ENCODE measurements around the gene DDX24. TPM values are rescaled to one million over a fixed set of nuclear protein-coding genes. Genes with fewer than 3 reads are reported as not detected.

The DDX24 gene
- total RNA-seq, 4 donors from 2014 or later, result 107 to 134 (median 108) TPM

GRCh38 chr14:94058674-94059138, 22.3 kb downstream of the DDX24 start:
- Histone ChIP-seq H3K36me3 (peaks cover 88% of the 10 kb centered on the region), H3K4me1 (peaks cover 7% of the 10 kb centered on the region), H3K9me3 (no peaks in the 10 kb centered on the region), H3K27ac (no peak overlapping the region), H3K4me3 (no peak overlapping the region), H3K27me3 (no peaks in the 10 kb centered on the region)
- TF ChIP-seq EP300 (IDR thresholded peaks at IDR 0.05) (no peak), CTCF (IDR thresholded peaks at IDR 0.05) (no peak), POLR2AphosphoS5 (IDR thresholded peaks at IDR 0.05) (no peak), POLR2A (IDR thresholded peaks at IDR 0.05) (no peak)
- 89% methylated on average over 5 of the region's 5 CpGs for WGBS
- no peak for DNase-seq (ENCODE audit: low spot score in 2 of 2)

- H3K27me3 ChIP-seq, result no peaks in the 10 kb centered on the region
- H3K9me3 ChIP-seq, result no peaks in the 10 kb centered on the region
- H3K4me1 ChIP-seq, result peaks cover 7% of the 10 kb centered on the region
- WGBS, result 76% methylated on average over 1 of the region's 1 CpG
- H3K36me3 ChIP-seq, result peaks cover 93% of the 10 kb centered on the region
- no peak for DNase-seq (ENCODE audit: low spot score in 2 of 2)
- H3K27ac ChIP-seq, result no peak overlapping the region
- H3K4me3 ChIP-seq, result no peak overlapping the region
- TF ChIP-seq EP300 (IDR thresholded peaks at IDR 0.05), result no peak
- no peak for TF ChIP-seq POLR2A (IDR thresholded peaks at IDR 0.05)
- TF ChIP-seq CTCF (IDR thresholded peaks at IDR 0.05), result no peak
- TF ChIP-seq POLR2AphosphoS5 (IDR thresholded peaks at IDR 0.05), result no peak
These were observed 22.8 kb downstream of the DDX24 start for GRCh38 chr14:94058128-94058673.

- Histone ChIP-seq H3K27me3 (no peaks in the 10 kb centered on the region), H3K4me1 (no peaks in the 10 kb centered on the region), H3K9me3 (no peaks in the 10 kb centered on the region), H3K36me3 (peaks cover 99% of the 10 kb centered on the region), H3K27ac (no peak overlapping the region), H3K4me3 (no peak overlapping the region)
- WGBS, result 82% methylated on average over 6 of the region's 6 CpGs
- TF ChIP-seq CTCF (IDR thresholded peaks at IDR 0.05) (no peak), POLR2A (IDR thresholded peaks at IDR 0.05) (no peak), EP300 (IDR thresholded peaks at IDR 0.05) (no peak), POLR2AphosphoS5 (IDR thresholded peaks at IDR 0.05) (no peak)
- peak in 1 of 2 donors; percentile 24 for DNase-seq (ENCODE audit: low spot score in 2 of 2)
These were observed 24.3 kb downstream of the DDX24 start for GRCh38 chr14:94056579-94057308.

- no peaks in the 10 kb centered on the region for H3K4me1 ChIP-seq
- no peaks in the 10 kb centered on the region for H3K9me3 ChIP-seq
- H3K27me3 ChIP-seq, result no peaks in the 10 kb centered on the region
- peak in 1 of 2 donors; percentile 21 for DNase-seq (ENCODE audit: low spot score in 2 of 2)
- H3K4me3 ChIP-seq, result no peak overlapping the region
- no peak overlapping the region for H3K27ac ChIP-seq
- H3K36me3 ChIP-seq, result peaks cover 99% of the 10 kb centered on the region
- TF ChIP-seq CTCF (IDR thresholded peaks at IDR 0.05), result no peak
- no peak for TF ChIP-seq EP300 (IDR thresholded peaks at IDR 0.05)
- no peak for TF ChIP-seq POLR2AphosphoS5 (IDR thresholded peaks at IDR 0.05)
- TF ChIP-seq POLR2A (IDR thresholded peaks at IDR 0.05), result no peak
- 92% methylated on average over 7 of the region's 7 CpGs for WGBS
These were observed 26.1 kb downstream of the DDX24 start for GRCh38 chr14:94054936-94055335.

GRCh38 chr14:94054401-94054800, 26.6 kb downstream of the DDX24 start:
- 100% methylated on average over 1 of the region's 1 CpG for WGBS
- no peak for DNase-seq (ENCODE audit: low spot score in 2 of 2)

More at GRCh38 chr14:94054401-94054800, 26.6 kb downstream of the DDX24 start:
- Histone ChIP-seq H3K27me3 (no peaks in the 10 kb centered on the region), H3K4me3 (no peak overlapping the region), H3K36me3 (peaks cover 99% of the 10 kb centered on the region), H3K4me1 (no peaks in the 10 kb centered on the region), H3K27ac (no peak overlapping the region), H3K9me3 (no peaks in the 10 kb centered on the region)
- TF ChIP-seq POLR2A (IDR thresholded peaks at IDR 0.05), result no peak
- TF ChIP-seq CTCF (IDR thresholded peaks at IDR 0.05), result no peak
- no peak for TF ChIP-seq EP300 (IDR thresholded peaks at IDR 0.05)
- no peak for TF ChIP-seq POLR2AphosphoS5 (IDR thresholded peaks at IDR 0.05)

Measured in suprapubic skin (tissue), 4 donors.